ENCODE measurements around the gene IRAK1.

- TF ChIP-seq EZH2phosphoT487 (IDR thresholded peaks at IDR 0.05; ENCODE audit: borderline replicate concordance, low read length) = no peak
- TF ChIP-seq, protein P1, sequence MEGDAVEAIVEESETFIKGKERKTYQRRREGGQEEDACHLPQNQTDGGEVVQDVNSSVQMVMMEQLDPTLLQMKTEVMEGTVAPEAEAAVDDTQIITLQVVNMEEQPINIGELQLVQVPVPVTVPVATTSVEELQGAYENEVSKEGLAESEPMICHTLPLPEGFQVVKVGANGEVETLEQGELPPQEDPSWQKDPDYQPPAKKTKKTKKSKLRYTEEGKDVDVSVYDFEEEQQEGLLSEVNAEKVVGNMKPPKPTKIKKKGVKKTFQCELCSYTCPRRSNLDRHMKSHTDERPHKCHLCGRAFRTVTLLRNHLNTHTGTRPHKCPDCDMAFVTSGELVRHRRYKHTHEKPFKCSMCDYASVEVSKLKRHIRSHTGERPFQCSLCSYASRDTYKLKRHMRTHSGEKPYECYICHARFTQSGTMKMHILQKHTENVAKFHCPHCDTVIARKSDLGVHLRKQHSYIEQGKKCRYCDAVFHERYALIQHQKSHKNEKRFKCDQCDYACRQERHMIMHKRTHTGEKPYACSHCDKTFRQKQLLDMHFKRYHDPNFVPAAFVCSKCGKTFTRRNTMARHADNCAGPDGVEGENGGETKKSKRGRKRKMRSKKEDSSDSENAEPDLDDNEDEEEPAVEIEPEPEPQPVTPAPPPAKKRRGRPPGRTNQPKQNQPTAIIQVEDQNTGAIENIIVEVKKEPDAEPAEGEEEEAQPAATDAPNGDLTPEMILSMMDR (IDR thresholded peaks at IDR 0.05; ENCODE audit: low read depth, low read length, poor library complexity, severe bottlenecking) = no peak
These were observed 48.0 kb downstream of the IRAK1 start, which contains the start of gene HCFC1 for GRCh38 chrX:153971450-153972367.

All from DOHH2 (cell line).